ENCODE results near the gene DOK5.
A peak's percentile ranks its signal among the peaks of the same experiment; 100 is the strongest.

DOK5 gene

DNA sequence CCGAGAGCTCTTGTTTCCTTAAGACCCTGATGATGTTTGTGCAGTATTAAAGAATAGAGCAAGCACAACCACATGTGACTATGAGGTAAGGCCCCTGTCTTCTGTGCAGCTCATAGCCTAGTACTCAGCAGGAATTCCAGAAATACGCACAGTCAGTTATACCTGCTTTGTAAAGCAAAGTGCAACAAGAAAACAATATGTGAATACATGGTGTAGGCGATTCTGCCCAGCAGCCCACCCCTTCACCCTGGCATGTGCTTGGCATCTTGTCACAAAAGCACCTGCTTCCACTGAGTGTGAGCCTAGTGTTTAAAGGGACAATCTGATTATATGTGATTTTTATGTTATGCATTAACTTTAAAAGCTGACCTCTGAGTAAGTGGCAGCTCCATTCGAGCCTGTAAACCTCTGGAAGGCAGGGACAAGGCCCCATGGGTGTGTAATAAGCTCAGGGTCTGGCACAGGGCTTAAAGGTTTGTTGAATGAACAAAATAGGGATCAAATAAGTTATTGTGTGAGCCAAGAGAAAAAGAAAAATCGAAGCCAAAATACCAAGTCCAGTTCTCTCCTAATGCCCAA, 148.7 kb downstream of the DOK5 start:
- no peak for DNase-seq (ENCODE audit: low read depth)
- no peak for TF ChIP-seq CTCF (IDR thresholded peaks at IDR 0.05; ENCODE audit: low read length, missing control alignments)
- no peak overlapping the region for H3K4me3 ChIP-seq (replicated peaks; ENCODE audit: low read depth, low read length)

DNA sequence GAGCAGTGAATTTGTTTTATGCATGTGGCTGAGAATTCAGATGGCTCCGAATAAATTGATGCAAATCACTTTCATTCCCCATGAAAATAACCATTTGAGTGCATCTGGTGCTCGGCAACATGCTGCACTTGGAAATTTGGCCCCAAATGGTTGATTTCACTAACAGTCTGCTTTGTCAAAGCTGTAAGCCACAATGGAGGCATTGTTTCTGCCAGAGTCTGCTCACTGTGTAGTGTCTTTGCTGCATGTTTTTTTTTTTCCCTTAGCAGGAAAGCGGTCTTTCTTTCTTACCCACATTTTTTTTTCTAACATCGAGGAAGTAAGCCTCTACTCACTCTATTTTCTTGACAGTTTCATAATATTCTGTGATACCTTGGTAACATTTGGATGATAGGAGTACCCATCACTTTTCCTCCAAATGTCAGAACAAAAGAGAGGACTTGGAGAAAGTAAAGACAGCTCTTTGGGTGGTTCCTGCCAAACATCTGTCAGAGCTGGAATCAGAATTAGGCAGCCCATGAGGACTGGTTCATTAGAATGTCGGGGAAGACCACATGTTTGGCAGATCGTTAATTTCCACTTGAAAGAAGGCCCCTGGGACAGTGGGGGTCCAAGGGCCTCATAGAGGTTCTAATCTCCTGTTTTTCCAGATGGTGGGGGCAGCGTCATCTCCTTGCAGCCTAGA, 149.5 kb downstream of the DOK5 start:
- no peak overlapping the region for H3K4me3 ChIP-seq (replicated peaks; ENCODE audit: low read depth, low read length)
- DNase-seq (ENCODE audit: low read depth): peak; percentile 48
- TF ChIP-seq CTCF (IDR thresholded peaks at IDR 0.05; ENCODE audit: low read length, missing control alignments): no peak

GRCh38 chr20:54625497-54625896, 150.1 kb downstream of the DOK5 start:
- TF ChIP-seq CTCF (IDR thresholded peaks at IDR 0.05; ENCODE audit: low read length, missing control alignments): no peak
- H3K4me3 ChIP-seq (replicated peaks; ENCODE audit: low read depth, low read length): no peak overlapping the region
- DNase-seq (ENCODE audit: low read depth): no peak

- no peak for TF ChIP-seq CTCF (IDR thresholded peaks at IDR 0.05; ENCODE audit: low read length, missing control alignments)
- no peak overlapping the region for H3K4me3 ChIP-seq (replicated peaks; ENCODE audit: low read depth, low read length)
- DNase-seq (ENCODE audit: low read depth): no peak
These were observed 150.7 kb downstream of the DOK5 start for GRCh38 chr20:54626126-54626525.

GRCh38 chr20:54629632-54630031, 154.2 kb downstream of the DOK5 start:
- H3K4me3 ChIP-seq (replicated peaks; ENCODE audit: low read depth, low read length): no peak overlapping the region
- TF ChIP-seq CTCF (IDR thresholded peaks at IDR 0.05; ENCODE audit: low read length, missing control alignments): no peak
- DNase-seq (ENCODE audit: low read depth): no peak

DNA sequence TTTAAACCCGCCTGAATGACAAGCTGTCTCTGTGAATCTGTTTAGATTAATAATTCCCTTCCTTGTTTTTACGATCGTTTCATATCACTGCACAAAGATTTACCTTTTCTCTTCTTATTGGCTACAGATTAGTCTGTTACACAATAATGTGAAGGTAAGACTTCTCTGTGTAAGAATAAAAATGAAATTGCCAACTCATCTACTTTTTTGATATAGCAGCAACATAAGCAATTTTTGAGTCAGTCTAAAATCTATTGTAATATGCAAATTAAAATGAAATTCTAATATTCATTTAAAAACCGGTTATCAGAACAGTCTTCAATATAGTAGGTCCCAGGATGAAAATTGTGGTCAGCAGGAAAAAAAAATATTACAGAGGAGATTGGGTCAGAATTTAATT, 155.2 kb downstream of the DOK5 start:
- DNase-seq (ENCODE audit: low read depth): no peak
- no peak overlapping the region for H3K4me3 ChIP-seq (replicated peaks; ENCODE audit: low read depth, low read length)
- no peak for TF ChIP-seq CTCF (IDR thresholded peaks at IDR 0.05; ENCODE audit: low read length, missing control alignments)

- DNase-seq (ENCODE audit: low read depth): no peak
- no peak for TF ChIP-seq CTCF (IDR thresholded peaks at IDR 0.05; ENCODE audit: low read length, missing control alignments)
- H3K4me3 ChIP-seq (replicated peaks; ENCODE audit: low read depth, low read length): no peak overlapping the region
These were observed 155.7 kb downstream of the DOK5 start for GRCh38 chr20:54631059-54631458.
